ENCODE measurements around the gene RNF17.

GRCh38 chr13:24929196-24929595, 165.2 kb downstream of the RNF17 start:
- TF ChIP-seq CTCF (conservative IDR thresholded peaks at IDR 0.05 in 1 of 2, IDR thresholded peaks at IDR 0.05 in 1 of 2; ENCODE audit: extremely low read depth in 1 of 2, insufficient read depth in 1 of 2, low read depth in 1 of 2, low read length in 2 of 2) (no peak), EZH2 (IDR thresholded peaks at IDR 0.05; ENCODE audit: borderline replicate concordance, low read length) (no peak)
